HG03064 (cell line): Measurements from ENCODE around the gene DIP2C.
"Not testable (repeated sequence)": the region's sequence is repeated elsewhere in the genome, so short reads cannot be mapped to it uniquely, and the experiment has no call there.

ENCODE experiments used
- ATAC-seq: cut with Tn5 transposase; IDR thresholded peaks from one replicate; pipeline ENCODE4 v1.9.1; 2021; ENCODE audit warnings: low read depth; ENCODE audit not compliant: unreplicated experiment

Gene DIP2C

GRCh38 chr10:326350-326749 lies 363.1 kb downstream of the DIP2C start:
- no peak for ATAC-seq

DNA sequence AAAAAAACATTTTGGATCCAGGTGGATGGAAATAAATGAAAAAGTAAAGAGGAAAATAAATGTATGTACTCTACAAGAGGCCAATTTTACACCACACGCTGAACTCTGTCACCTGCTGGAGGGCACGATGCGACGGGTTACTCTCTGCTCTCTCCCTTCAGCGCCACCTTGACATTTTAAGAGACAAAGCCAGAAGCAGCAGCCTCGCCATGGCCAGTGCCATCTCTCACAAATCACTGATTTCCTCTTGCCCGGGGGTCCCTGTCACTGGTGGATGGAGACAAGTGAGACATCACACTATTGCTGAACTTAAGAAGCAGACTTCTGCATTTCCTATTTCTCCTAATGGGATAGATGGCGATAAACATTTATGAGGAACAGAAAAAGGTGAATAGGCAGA lies 364.2 kb downstream of the DIP2C start:
- ATAC-seq: no peak

- ATAC-seq: no peak
These were observed 364.9 kb downstream of the DIP2C start for GRCh38 chr10:324593-324992.

DNA sequence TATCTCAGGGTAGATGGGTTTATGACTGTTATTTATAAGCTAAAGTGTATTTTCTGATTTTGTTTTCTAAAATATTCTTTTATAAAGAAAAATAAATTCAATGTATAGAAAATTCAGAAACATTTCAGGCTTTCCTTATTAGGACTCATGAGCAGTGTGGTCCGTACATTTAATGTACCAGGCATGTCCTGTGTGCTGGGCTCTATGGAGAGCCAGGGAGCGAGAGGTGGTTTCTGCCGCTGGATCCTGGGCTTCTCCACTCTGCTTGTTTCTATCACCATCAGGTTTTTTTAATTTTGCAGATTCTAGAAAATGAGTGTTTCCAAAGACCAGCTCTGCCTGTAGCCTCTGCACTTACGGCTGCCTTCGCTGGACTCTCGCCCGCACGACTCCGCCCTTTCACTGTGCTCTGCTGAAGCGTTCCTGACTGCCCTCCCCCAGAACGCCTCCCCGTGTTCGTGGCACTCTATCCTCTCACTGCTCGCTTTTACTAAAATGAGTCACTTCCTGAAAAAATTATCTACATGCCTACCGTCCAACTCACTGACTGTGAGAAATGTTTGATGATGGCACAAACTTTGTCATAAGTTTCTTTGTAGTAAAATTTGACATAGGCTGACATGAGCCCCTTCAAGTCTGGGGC lies 365.7 kb downstream of the DIP2C start:
- ATAC-seq: peak; percentile 98

GRCh38 chr10:323046-323445 lies 366.4 kb downstream of the DIP2C start:
- not testable (repeated sequence) for ATAC-seq

- ATAC-seq: no peak
These were observed 368.7 kb downstream of the DIP2C start for GRCh38 chr10:320771-321170.

DNA sequence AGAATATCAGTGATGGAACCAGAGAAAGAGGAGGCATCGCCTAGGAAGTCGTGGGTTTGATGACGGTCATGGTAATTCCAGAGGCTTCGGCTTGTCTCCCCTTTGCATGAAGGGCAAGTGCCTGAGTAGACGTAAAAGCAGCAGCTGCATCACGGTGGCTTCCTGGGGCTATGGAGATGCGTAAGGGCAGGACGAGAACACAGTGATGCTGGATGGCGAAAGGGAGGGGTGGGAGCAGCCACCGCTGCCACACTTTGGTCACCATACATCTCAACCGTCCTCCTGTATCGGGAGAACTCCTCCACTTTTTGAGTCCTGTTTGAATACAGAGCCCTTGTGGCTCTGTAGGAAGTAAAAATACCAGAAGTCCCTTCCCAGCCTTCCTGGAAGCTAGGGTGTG lies 371.5 kb downstream of the DIP2C start:
- no peak for ATAC-seq

DNA sequence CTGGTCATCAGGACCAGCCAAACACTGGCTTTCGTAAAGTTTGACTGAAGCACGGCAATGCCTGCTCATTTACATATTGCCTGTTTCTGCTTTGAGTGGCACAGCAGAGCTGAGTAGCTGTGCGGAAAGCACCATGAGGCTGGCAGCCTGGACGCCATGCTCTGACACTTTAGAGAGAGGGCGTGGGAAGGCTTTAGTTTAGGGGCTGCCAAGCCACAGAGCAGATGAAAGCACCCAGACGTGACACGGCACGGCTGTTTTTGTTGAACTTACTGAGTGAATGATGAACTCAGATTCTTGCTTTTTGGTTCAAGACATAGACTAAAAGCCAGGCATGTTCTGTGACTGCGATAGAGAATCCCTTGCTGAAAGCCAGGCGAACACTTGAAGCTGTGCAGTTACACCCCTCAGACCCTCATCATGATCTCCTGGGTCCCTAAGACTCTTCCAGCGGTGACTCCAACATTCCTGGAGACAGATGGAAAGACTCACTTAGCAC lies 372.1 kb downstream of the DIP2C start:
- peak; percentile 95 for ATAC-seq

DNA sequence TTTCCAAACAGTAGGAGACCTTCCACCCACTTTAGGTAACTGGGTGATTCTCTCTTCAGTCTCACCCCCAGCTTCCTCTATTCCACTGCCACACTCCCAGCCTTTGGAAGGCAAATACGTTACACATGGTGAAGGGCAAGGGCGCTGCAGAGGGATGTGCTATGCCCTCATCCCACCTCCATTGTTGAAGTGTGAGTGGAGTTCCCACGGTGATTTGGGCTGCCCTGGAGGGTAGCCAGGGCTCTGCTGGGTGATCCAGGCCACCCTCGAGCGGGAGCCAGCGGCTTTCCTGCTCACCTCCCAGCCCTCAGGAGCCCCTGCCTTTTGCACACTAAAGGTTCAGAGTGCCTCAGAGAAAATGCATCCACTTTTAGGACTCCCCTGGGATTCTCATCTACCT lies 373.1 kb downstream of the DIP2C start:
- ATAC-seq: no peak

GRCh38 chr10:314871-315270 lies 374.6 kb downstream of the DIP2C start:
- ATAC-seq: no peak

- ATAC-seq: no peak
These were observed 375.1 kb downstream of the DIP2C start for GRCh38 chr10:314381-314780.

- ATAC-seq: no peak
These were observed 377.4 kb downstream of the DIP2C start for GRCh38 chr10:311901-312665.

- no peak for ATAC-seq
These were observed 378.4 kb downstream of the DIP2C start for GRCh38 chr10:310976-311639.

DNA sequence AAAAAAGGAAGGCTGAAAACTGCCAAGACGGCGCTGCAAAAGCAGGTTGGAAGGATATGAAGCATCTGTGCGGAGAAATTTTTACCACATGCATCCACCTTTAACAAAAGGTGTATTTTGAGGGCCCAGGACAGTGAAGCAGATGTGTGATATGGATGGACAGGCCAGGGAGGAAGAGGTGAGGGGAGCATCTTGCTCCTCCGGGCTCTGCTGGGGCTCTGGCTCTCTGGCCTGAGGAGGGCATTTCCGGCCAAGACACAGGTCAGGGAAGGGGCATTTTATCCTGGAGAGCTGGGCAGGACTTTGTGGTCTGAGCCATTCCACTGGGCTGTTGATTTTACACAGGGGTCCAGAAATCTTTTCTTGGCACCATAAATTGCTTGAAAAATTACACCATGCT lies 379.1 kb downstream of the DIP2C start:
- no peak for ATAC-seq

GRCh38 chr10:308572-309085 lies 380.8 kb downstream of the DIP2C start:
- no peak for ATAC-seq

GRCh38 chr10:308101-308500 lies 381.4 kb downstream of the DIP2C start:
- no peak for ATAC-seq

DNA sequence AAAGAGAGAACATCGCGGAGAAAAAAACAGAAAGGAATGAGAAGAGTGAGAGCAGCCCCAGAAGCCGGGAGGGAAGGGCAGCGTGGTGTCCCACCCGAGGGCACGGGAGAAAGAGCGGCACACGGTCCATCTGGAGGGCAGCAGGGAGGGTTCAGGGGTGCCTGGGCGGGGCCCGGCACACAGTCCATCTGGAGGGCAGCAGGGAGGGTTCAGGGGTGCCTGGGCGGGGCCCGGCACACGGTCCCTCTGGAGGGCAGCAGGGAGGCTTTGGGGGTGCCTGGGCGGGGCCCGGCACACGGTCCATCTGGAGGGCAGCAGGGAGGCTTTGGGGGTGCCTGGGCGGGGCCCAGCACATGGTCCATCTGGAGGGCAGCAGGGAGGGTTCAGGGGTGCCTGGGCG lies 381.8 kb downstream of the DIP2C start:
- no peak for ATAC-seq

DNA sequence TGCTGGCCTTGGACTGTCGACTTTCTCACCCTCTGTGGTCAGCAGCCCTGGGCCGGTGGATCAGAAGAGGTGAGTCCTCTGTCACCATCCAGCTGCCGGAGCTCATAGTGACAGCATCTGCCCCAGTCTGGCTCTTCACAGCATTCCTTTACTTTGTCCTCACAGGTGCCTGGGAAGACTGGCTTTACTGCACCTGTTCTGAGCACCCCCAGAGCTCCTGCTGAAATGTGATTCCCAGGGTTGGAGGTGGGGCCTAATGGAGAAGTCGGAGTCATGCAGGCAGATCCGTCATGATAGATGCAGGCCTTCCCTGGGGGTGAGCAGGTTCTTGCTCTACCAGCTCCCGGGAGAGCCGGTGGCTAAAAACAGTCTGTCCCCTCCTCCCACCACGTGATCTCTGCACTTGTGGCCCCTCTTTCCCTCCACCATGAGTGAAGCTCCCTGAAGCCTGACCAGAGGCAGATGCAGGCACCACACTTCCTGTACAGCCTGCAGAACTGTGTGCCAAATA lies 382.7 kb downstream of the DIP2C start:
- ATAC-seq: no peak

DNA sequence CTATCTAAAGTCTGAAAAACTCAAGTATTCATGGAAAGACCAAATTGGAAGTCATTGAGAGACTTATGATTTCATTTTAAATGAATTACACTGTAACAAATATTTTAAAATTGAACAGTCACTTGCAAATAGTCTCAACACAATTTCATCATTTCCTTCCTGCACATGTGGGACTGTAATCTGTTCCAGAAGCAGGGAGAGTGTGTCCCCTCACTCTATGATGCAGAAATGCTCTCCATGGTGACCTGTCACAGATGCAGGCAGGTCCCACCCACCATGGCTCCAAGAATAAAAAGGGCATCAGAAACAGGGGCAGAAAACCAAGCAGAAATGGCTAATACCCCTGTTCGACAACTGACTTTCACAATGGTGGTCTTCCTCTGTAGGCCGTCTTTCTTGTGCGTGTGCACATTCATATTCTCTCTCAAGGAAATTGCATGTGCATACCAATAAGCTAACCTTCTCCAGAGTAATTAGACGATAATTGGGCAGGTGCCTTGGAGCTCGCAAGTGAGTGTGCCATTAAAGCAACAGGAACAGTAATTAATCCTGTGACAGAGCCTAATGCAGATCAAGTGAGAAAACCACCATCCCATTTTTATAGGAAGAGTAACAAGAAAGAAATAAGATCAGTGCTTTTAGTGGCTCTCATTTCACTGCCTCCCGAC lies 383.3 kb downstream of the DIP2C start:
- no peak for ATAC-seq

DNA sequence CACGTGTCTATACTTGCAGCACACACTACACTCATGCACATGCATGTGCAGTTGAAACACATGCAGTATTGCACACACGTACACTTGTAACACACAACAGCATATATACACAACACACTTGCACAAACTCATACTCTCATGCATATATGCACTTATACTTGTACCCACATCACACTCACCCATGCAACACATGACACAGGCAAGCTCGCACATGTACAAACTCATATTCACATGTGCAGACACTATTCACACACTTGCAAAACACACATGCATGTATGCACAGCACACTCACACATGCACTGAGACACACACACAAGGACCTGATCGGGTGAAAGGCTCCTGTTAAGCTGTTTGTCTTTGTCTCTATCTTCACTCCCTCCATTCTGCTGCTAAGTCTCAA lies 384.4 kb downstream of the DIP2C start:
- ATAC-seq: no peak

- ATAC-seq: no peak
These were observed 387.9 kb downstream of the DIP2C start for GRCh38 chr10:301536-301935.
